ENCODE results near the gene MIAT. TPM values are rescaled to one million over a fixed set of nuclear protein-coding genes. Genes with fewer than 3 reads are reported as not detected.

MIAT gene
- total RNA-seq, 1 donor from 2014 or later, result 0.53 TPM

- no peak for TF ChIP-seq CTCF (IDR thresholded peaks at IDR 0.05; ENCODE audit: insufficient read depth, low read length, severe bottlenecking)
- H3K4me3 ChIP-seq (ENCODE audit: low read depth, low read length), result no peak overlapping the region
- no peaks in the 10 kb centered on the region for H3K36me3 ChIP-seq (ENCODE audit: control insufficient read depth, insufficient read depth, low read length)
- no peaks in the 10 kb centered on the region for H3K27me3 ChIP-seq (ENCODE audit: control insufficient read depth, insufficient read depth, low read length)
- FAIRE-seq (no peak), DNase-seq (ENCODE audit: low read depth) (no peak)
Observed at GRCh38 chr22:26709617-26710390, 52.4 kb downstream of the MIAT start.

GRCh38 chr22:26711205-26711963 lies 54.0 kb downstream of the MIAT start:
- FAIRE-seq, result peak; percentile 68

GRCh38 chr22:26712158-26712557 lies 54.8 kb downstream of the MIAT start:
- no peak overlapping the region for H3K4me3 ChIP-seq (ENCODE audit: low read depth, low read length)
- no peaks in the 10 kb centered on the region for H3K36me3 ChIP-seq (ENCODE audit: control insufficient read depth, insufficient read depth, low read length)
- no peak for FAIRE-seq
- no peak for DNase-seq (ENCODE audit: low read depth)
- no peak for TF ChIP-seq CTCF (IDR thresholded peaks at IDR 0.05; ENCODE audit: insufficient read depth, low read length, severe bottlenecking)
- H3K27me3 ChIP-seq (ENCODE audit: control insufficient read depth, insufficient read depth, low read length), result no peaks in the 10 kb centered on the region

More at GRCh38 chr22:26711205-26711963, 54.0 kb downstream of the MIAT start:
- no peak for DNase-seq (ENCODE audit: low read depth)
- TF ChIP-seq CTCF (IDR thresholded peaks at IDR 0.05; ENCODE audit: insufficient read depth, low read length, severe bottlenecking), result no peak
- Histone ChIP-seq H3K36me3 (ENCODE audit: control insufficient read depth, insufficient read depth, low read length) (no peaks in the 10 kb centered on the region), H3K4me3 (ENCODE audit: low read depth, low read length) (no peak overlapping the region), H3K27me3 (ENCODE audit: control insufficient read depth, insufficient read depth, low read length) (no peaks in the 10 kb centered on the region)

- no peak for TF ChIP-seq CTCF (IDR thresholded peaks at IDR 0.05; ENCODE audit: insufficient read depth, low read length, severe bottlenecking)
- DNase-seq (ENCODE audit: low read depth) (peak; percentile 5), FAIRE-seq (peak; percentile 86)
- Histone ChIP-seq H3K4me3 (ENCODE audit: low read depth, low read length) (no peak overlapping the region), H3K27me3 (ENCODE audit: control insufficient read depth, insufficient read depth, low read length) (no peaks in the 10 kb centered on the region), H3K36me3 (ENCODE audit: control insufficient read depth, insufficient read depth, low read length) (peaks cover 1% of the 10 kb centered on the region)
Observed at GRCh38 chr22:26713823-26714449, 56.5 kb downstream of the MIAT start.

GRCh38 chr22:26714971-26715370 lies 57.6 kb downstream of the MIAT start:
- DNase-seq (ENCODE audit: low read depth) (no peak), FAIRE-seq (no peak)
- Histone ChIP-seq H3K27me3 (ENCODE audit: control insufficient read depth, insufficient read depth, low read length) (no peaks in the 10 kb centered on the region), H3K4me3 (ENCODE audit: low read depth, low read length) (no peak overlapping the region), H3K36me3 (ENCODE audit: control insufficient read depth, insufficient read depth, low read length) (peaks cover 2% of the 10 kb centered on the region)
- TF ChIP-seq CTCF (IDR thresholded peaks at IDR 0.05; ENCODE audit: insufficient read depth, low read length, severe bottlenecking), result no peak

Data from bronchial epithelial cell (primary cell).